ENCODE results near the gene CIITA.

DNA sequence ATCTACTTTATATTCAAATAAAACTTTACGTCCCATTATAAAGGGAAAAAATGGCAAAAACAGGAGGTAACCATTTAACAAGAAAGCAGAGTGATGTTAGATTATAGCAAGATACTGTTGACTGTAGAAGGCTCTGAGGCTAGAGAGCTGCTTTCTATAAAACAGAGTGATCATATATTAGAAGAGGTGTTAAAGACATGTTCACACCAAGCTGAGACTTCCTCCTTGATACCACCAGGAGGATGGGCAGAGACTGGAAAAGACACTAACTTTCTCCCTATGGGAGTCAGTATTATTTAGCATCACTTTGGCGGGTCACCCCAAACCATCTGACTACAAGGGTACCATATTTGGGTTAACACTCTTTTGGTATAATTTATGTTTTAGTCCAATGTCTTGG is 687 bp upstream of the CIITA start:
- TF ChIP-seq POLR2A (IDR thresholded peaks at IDR 0.05): no peak
- TF ChIP-seq, protein P1, sequence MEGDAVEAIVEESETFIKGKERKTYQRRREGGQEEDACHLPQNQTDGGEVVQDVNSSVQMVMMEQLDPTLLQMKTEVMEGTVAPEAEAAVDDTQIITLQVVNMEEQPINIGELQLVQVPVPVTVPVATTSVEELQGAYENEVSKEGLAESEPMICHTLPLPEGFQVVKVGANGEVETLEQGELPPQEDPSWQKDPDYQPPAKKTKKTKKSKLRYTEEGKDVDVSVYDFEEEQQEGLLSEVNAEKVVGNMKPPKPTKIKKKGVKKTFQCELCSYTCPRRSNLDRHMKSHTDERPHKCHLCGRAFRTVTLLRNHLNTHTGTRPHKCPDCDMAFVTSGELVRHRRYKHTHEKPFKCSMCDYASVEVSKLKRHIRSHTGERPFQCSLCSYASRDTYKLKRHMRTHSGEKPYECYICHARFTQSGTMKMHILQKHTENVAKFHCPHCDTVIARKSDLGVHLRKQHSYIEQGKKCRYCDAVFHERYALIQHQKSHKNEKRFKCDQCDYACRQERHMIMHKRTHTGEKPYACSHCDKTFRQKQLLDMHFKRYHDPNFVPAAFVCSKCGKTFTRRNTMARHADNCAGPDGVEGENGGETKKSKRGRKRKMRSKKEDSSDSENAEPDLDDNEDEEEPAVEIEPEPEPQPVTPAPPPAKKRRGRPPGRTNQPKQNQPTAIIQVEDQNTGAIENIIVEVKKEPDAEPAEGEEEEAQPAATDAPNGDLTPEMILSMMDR (IDR thresholded peaks at IDR 0.05): no peak
